GM23338 (cell line): ENCODE data around the gene FBN3. TPM values are rescaled to one million over a fixed set of nuclear protein-coding genes. Genes with fewer than 3 reads are reported as not detected.

ENCODE experiments used
- ATAC-seq: fragments of 200-7000 bp; cut with Tn5 transposase; 3 replicates; pipeline ENCODE4 v1.9.1; 2020
- DNase-seq: peaks from one replicate; pipeline ENCODE4 v3.0.0-alpha.2; 2015; ENCODE audit warnings: low spot score
- H2AFZ ChIP-seq: fragments of 200-600 bp; sonication (generic); 2 replicates; pipeline ENCODE4 v1.8.0; 2016; ENCODE audit warnings: antibody characterized with exemption, mild to moderate bottlenecking, moderate library complexity
- H3F3A ChIP-seq: fragments of 200-600 bp; sonication (generic); replicated peaks from 2 replicates; pipeline ENCODE4 v1.8.0; 2017; ENCODE audit warnings: antibody characterized with exemption, mixed run types, low read depth
- H3K27ac ChIP-seq: fragments of 200-600 bp; sonication (generic); 2 replicates; pipeline ENCODE4 v1.6.1; 2016; ENCODE audit warnings: low read depth
- H3K27me3 ChIP-seq: fragments of 200-600 bp; sonication (generic); 2 replicates; pipeline ENCODE4 v1.8.0; 2016; ENCODE audit warnings: mild to moderate bottlenecking, mixed run types, moderate library complexity; ENCODE audit not compliant: insufficient read depth
- H3K36me3 ChIP-seq: fragments of 200-600 bp; sonication (generic); 2 replicates; pipeline ENCODE4 v1.8.0; 2016; ENCODE audit warnings: mild to moderate bottlenecking; ENCODE audit not compliant: insufficient read depth
- H3K4me1 ChIP-seq: fragments of 200-600 bp; sonication (generic); 2 replicates; pipeline ENCODE4 v1.8.0; 2016; ENCODE audit warnings: mild to moderate bottlenecking, moderate library complexity; ENCODE audit not compliant: insufficient read depth
- H3K4me2 ChIP-seq: fragments of 200-600 bp; sonication (generic); 2 replicates; pipeline ENCODE4 v1.7.1; 2017; ENCODE audit warnings: mixed run types
- H3K4me3 ChIP-seq: fragments of 200-600 bp; sonication (generic); 2 replicates; pipeline ENCODE4 v1.6.1; 2016; ENCODE audit warnings: mixed run types
- H3K79me2 ChIP-seq: fragments of 200-600 bp; sonication (generic); replicated peaks from 2 replicates; pipeline ENCODE4 v1.8.0; 2017; ENCODE audit warnings: mild to moderate bottlenecking; ENCODE audit not compliant: insufficient read depth
- H3K9me2 ChIP-seq: fragments of 200-600 bp; sonication (generic); 2 replicates; pipeline ENCODE4 v1.8.0; 2017; ENCODE audit not compliant: insufficient read depth
- H4K20me1 ChIP-seq: fragments of 200-600 bp; sonication (generic); replicated peaks from 2 replicates; pipeline ENCODE4 v1.8.0; 2017; ENCODE audit warnings: mild to moderate bottlenecking; ENCODE audit not compliant: insufficient read depth
- H3K27ac Mint-ChIP-seq: 2 replicates; pipeline ENCODE4 v1.8.0; 2020; ENCODE audit warnings: inconsistent platforms, mild to moderate bottlenecking, moderate library complexity, mixed read lengths
- H3K27me3 Mint-ChIP-seq: 3 replicates; pipeline ENCODE4 v1.8.0; 2022; ENCODE audit warnings: low read depth, mild to moderate bottlenecking, moderate library complexity, mixed read lengths, inconsistent platforms; ENCODE audit not compliant: insufficient read depth, poor library complexity
- H3K36me3 Mint-ChIP-seq: 3 replicates; pipeline ENCODE4 v1.8.0; 2021; ENCODE audit warnings: low read depth, mild to moderate bottlenecking, inconsistent platforms, moderate library complexity, mixed read lengths
- H3K4me1 Mint-ChIP-seq: 3 replicates; pipeline ENCODE4 v1.8.0; 2020; ENCODE audit warnings: mild to moderate bottlenecking, inconsistent platforms, mixed read lengths
- H3K4me3 Mint-ChIP-seq: 3 replicates; pipeline ENCODE4 v1.8.0; 2021; ENCODE audit warnings: moderate library complexity, mild to moderate bottlenecking, inconsistent platforms, mixed read lengths
- H3K9me3 Mint-ChIP-seq: 3 replicates; pipeline ENCODE4 v1.8.0; 2020; ENCODE audit warnings: moderate library complexity, mild to moderate bottlenecking, inconsistent platforms, mixed read lengths
- CREB1 ChIP-seq: fragments of 250-450 bp; sonication (Bioruptor Pico); IDR thresholded peaks from 2 replicates; pipeline ENCODE4 v1.5.0; 2020; ENCODE audit warnings: low read depth, mild to moderate bottlenecking, moderate library complexity
- CTCF ChIP-seq, 2 experiments: fragments of 200-600 bp in 1 of 2; sonication (generic) in 1 of 2; conservative IDR thresholded peaks; 2 replicates each; pipeline versions ENCODE4 v1.5.1 to v1.6.1; 2016 to 2017; ENCODE audit warnings: antibody characterized with exemption in 2 of 2, low read depth in 2 of 2, mild to moderate bottlenecking in 2 of 2, moderate library complexity in 1 of 2
- EZH2 ChIP-seq: fragments of 200-600 bp; sonication (generic); IDR thresholded peaks from one replicate; pipeline ENCODE4 v1.8.0; 2017; ENCODE audit warnings: antibody characterized with exemption, mild to moderate bottlenecking, low read depth; ENCODE audit not compliant: unreplicated experiment
- EZH2phosphoT487 ChIP-seq: fragments of 200-600 bp; sonication (generic); IDR thresholded peaks from one replicate; pipeline ENCODE4 v1.8.1; 2018; ENCODE audit warnings: antibody characterized with exemption; ENCODE audit not compliant: unreplicated experiment
- JUNB ChIP-seq: IDR thresholded peaks from one replicate; pipeline ENCODE4 v1.6.1; 2016; ENCODE audit warnings: antibody characterized with exemption; ENCODE audit not compliant: unreplicated experiment
- POLR2AphosphoS5 ChIP-seq: IDR thresholded peaks from 2 replicates; pipeline ENCODE4 v1.6.1; 2016; ENCODE audit warnings: antibody characterized with exemption, low read depth
- STAT1 ChIP-seq: IDR thresholded peaks from one replicate; pipeline ENCODE4 v1.6.1; 2016; ENCODE audit warnings: antibody characterized with exemption; ENCODE audit not compliant: unreplicated experiment
- ZNF114 ChIP-seq: fragments of 250-450 bp; sonication (Bioruptor Pico); IDR thresholded peaks from 2 replicates; pipeline ENCODE4 v1.5.0; 2020; ENCODE audit warnings: mild to moderate bottlenecking, moderate library complexity
- ZNF331 ChIP-seq: fragments of 250-450 bp; sonication (Bioruptor Pico); IDR thresholded peaks from 2 replicates; pipeline ENCODE4 v1.5.0; 2020; ENCODE audit warnings: low read depth, mild to moderate bottlenecking, moderate library complexity
- ZNF462 ChIP-seq: fragments of 250-450 bp; sonication (Bioruptor Pico); IDR thresholded peaks from 2 replicates; pipeline ENCODE4 v1.5.0; 2020; ENCODE audit warnings: mild to moderate bottlenecking, moderate library complexity
- polyA plus RNA-seq: library from polyadenylated mRNA; unstranded; fragments of >200 nt; fragmentation: Nextera tagmentation; extraction: Ambion mirVana; gene quantifications from 2 replicates; pipeline ENCODE4 v1.2.1, GENCODE V29; 2016
- total RNA-seq: library from RNA; depleted of rRNA; stranded (reverse); fragments of >200 nt; shearing (Covaris generic); gene quantifications from 2 replicates; pipeline ENCODE4 v1.2.3, GENCODE V29; 2014
- TF ChIP-seq, protein P1 (sequence below): IDR thresholded peaks from one replicate; pipeline ENCODE4 v1.6.1; 2018; ENCODE audit warnings: antibody characterized with exemption; ENCODE audit not compliant: unreplicated experiment
- TF ChIP-seq, protein P2 (sequence below): IDR thresholded peaks from 2 replicates; pipeline ENCODE4 v1.6.1; 2016; ENCODE audit warnings: antibody characterized with exemption

FBN3 gene
- total and polyA plus RNA-seq, 2 experiments from 2014 or later = 8.5 to 54.5 TPM

DNA sequence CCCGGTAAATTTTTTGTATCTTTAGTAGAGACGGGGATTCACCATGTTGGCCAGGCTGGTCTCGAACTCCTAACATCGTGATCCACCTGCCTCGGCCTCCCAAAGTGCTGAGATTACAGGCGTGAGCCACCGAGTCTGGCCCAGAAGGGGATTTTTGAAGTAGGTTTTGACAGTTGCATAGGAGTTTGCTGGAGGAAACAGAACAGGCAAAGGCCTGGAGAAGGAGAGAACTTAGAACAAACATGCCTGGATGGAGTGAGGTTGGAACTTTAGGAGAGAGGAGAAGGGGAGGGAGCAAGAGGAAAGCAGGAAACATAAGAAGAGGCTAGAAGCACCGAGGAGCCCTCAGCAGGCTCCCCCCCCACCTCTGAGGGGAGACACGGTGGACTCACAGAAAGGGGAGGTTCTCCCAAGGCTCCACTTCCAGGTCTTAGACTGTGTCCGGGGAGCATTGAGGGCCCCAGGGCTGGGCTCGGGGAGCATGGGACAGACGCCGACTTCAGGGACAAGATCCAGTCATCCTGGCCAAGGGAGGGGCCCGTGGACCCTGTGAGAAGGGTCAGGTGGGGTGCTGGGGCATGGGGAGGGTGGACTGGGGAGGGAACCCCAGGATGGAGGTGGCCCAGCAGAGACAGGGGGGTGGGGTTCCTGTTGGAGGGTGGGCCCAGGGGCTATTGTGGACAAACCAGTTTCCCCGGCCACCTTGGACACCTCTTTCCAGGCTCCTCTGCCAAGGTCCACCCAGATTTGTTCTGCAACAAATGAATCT is 1.8 kb upstream of the FBN3 start:
- no peaks in the 10 kb centered on the region for H3K36me3 ChIP-seq
- peaks cover 10% of the 10 kb centered on the region for H3K36me3 Mint-ChIP-seq
- H3K27ac ChIP-seq = no peak overlapping the region
- peaks cover 17% of the 10 kb centered on the region for H3K27me3 Mint-ChIP-seq
- H3K79me2 ChIP-seq = peaks cover 14% of the 10 kb centered on the region; the same call in 1 of the 2 replicates
- ATAC-seq (no peak), DNase-seq (no peak)
- H3K27me3 ChIP-seq = no peaks in the 10 kb centered on the region
- no peak overlapping the region for H3K27ac Mint-ChIP-seq
- peaks cover 16% of the 10 kb centered on the region for H3K4me1 ChIP-seq
- peaks cover 36% of the 10 kb centered on the region for H3K4me1 Mint-ChIP-seq
- H3F3A ChIP-seq = peaks cover 10% of the 10 kb centered on the region
- no peaks in the 10 kb centered on the region for H4K20me1 ChIP-seq
- H3K4me3 Mint-ChIP-seq = no peak overlapping the region; the same call in 2 of the 3 replicates
- no peaks in the 10 kb centered on the region; the same call in 1 of the 3 replicates for H3K9me3 Mint-ChIP-seq
- no peak overlapping the region for H2AFZ ChIP-seq
- no peaks in the 10 kb centered on the region for H3K9me2 ChIP-seq
- H3K4me3 ChIP-seq = no peak overlapping the region
- TF ChIP-seq ZNF114 (CRISPR knock-in tag) = no peak
- no peak for TF ChIP-seq EZH2phosphoT487
- no peak for TF ChIP-seq STAT1
- TF ChIP-seq JUNB = no peak
- no peak for TF ChIP-seq CTCF (conservative IDR thresholded peaks at IDR 0.05; ENCODE audit: low read depth in 2 of 2)
- no peak for TF ChIP-seq ZNF331 (CRISPR knock-in tag)
- TF ChIP-seq, protein P1, sequence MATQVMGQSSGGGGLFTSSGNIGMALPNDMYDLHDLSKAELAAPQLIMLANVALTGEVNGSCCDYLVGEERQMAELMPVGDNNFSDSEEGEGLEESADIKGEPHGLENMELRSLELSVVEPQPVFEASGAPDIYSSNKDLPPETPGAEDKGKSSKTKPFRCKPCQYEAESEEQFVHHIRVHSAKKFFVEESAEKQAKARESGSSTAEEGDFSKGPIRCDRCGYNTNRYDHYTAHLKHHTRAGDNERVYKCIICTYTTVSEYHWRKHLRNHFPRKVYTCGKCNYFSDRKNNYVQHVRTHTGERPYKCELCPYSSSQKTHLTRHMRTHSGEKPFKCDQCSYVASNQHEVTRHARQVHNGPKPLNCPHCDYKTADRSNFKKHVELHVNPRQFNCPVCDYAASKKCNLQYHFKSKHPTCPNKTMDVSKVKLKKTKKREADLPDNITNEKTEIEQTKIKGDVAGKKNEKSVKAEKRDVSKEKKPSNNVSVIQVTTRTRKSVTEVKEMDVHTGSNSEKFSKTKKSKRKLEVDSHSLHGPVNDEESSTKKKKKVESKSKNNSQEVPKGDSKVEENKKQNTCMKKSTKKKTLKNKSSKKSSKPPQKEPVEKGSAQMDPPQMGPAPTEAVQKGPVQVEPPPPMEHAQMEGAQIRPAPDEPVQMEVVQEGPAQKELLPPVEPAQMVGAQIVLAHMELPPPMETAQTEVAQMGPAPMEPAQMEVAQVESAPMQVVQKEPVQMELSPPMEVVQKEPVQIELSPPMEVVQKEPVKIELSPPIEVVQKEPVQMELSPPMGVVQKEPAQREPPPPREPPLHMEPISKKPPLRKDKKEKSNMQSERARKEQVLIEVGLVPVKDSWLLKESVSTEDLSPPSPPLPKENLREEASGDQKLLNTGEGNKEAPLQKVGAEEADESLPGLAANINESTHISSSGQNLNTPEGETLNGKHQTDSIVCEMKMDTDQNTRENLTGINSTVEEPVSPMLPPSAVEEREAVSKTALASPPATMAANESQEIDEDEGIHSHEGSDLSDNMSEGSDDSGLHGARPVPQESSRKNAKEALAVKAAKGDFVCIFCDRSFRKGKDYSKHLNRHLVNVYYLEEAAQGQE = no peak
- TF ChIP-seq, protein P2, sequence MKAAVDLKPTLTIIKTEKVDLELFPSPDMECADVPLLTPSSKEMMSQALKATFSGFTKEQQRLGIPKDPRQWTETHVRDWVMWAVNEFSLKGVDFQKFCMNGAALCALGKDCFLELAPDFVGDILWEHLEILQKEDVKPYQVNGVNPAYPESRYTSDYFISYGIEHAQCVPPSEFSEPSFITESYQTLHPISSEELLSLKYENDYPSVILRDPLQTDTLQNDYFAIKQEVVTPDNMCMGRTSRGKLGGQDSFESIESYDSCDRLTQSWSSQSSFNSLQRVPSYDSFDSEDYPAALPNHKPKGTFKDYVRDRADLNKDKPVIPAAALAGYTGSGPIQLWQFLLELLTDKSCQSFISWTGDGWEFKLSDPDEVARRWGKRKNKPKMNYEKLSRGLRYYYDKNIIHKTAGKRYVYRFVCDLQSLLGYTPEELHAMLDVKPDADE = no peak
- TF ChIP-seq ZNF462 (CRISPR knock-in tag) = no peak
- TF ChIP-seq POLR2AphosphoS5 = no peak
- TF ChIP-seq EZH2 = no peak
- no peak for TF ChIP-seq CREB1 (CRISPR knock-in tag)
- H3K4me2 ChIP-seq = no peak overlapping the region
